KOPT-K1 (cell line): ENCODE results near the gene IL34.

Experiments
- H3K27ac ChIP-seq: fragments of 200-600 bp; sonication (generic); 2 replicates; pipeline ENCODE4 v1.5.1; 2016; ENCODE audit warnings: antibody characterized with exemption, mild to moderate bottlenecking, low read depth, low read length; ENCODE audit not compliant: poor library complexity, severe bottlenecking
- H3K36me3 ChIP-seq: fragments of 200-600 bp; sonication (generic); 2 replicates; pipeline ENCODE4 v1.5.1; 2017; ENCODE audit warnings: antibody characterized with exemption, mild to moderate bottlenecking, low read length, moderate library complexity; ENCODE audit not compliant: insufficient read depth
- H3K9me3 ChIP-seq: fragments of 200-600 bp; sonication (generic); 2 replicates; pipeline ENCODE4 v1.5.1; 2017; ENCODE audit warnings: antibody characterized with exemption, low read length, mild to moderate bottlenecking; ENCODE audit not compliant: insufficient read depth, poor library complexity, severe bottlenecking

Gene IL34

GRCh38 chr16:70676675-70677498, 30.5 kb downstream of the IL34 start:
- H3K36me3 ChIP-seq = peaks cover 18% of the 10 kb centered on the region; the same call in 1 of the 2 replicates
- H3K9me3 ChIP-seq = no peaks in the 10 kb centered on the region
- no peak overlapping the region for H3K27ac ChIP-seq

- Histone ChIP-seq H3K36me3 (peaks cover 18% of the 10 kb centered on the region; the same call in 1 of the 2 replicates), H3K9me3 (no peaks in the 10 kb centered on the region), H3K27ac (no peak overlapping the region)
Measured at GRCh38 chr16:70677499-70678120, 31.3 kb downstream of the IL34 start.

- peaks cover 18% of the 10 kb centered on the region; the same call in 1 of the 2 replicates for H3K36me3 ChIP-seq
- no peak overlapping the region for H3K27ac ChIP-seq
- no peaks in the 10 kb centered on the region for H3K9me3 ChIP-seq
Measured at GRCh38 chr16:70678121-70678897, 31.9 kb downstream of the IL34 start.

DNA sequence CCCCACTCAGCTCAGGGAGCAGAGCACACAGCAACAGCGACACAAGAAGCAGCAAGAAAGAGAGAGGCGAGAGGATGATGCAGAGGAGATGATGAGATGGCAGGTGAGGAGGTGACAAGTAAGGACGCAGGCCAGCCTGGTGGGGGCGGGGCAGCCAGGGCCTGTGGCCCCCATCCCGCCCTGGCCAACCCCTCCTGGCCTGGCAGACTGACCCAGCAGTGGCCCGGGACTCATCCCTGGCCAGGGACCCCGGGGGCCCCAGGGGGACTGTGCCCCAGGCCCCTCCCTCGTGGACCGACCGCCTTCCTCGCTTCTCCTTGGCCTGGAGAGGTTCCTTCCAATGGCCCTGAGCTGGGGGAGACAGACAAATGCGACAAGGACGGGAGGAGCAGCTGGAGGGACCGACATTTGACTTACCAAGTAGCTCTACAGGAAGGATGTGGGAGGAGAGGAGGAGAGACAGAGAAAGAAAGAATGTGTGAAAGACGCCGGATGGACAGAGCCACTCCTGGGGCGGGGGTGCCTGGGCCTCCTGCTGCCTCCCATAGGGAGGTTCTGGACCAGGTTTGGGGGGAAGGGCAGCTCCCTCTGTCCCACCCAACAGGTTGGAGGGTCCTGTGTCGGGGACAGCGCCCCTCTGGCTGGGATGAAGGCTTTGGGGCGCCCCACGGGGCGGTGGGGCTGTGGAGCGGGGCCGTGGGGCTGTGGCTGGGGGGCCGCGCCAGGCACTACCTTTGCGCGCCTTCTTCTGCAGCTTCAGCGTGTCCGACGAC, 32.7 kb downstream of the IL34 start:
- no peak overlapping the region for H3K27ac ChIP-seq
- H3K36me3 ChIP-seq = peaks cover 18% of the 10 kb centered on the region; the same call in 1 of the 2 replicates
- H3K9me3 ChIP-seq = no peaks in the 10 kb centered on the region

DNA sequence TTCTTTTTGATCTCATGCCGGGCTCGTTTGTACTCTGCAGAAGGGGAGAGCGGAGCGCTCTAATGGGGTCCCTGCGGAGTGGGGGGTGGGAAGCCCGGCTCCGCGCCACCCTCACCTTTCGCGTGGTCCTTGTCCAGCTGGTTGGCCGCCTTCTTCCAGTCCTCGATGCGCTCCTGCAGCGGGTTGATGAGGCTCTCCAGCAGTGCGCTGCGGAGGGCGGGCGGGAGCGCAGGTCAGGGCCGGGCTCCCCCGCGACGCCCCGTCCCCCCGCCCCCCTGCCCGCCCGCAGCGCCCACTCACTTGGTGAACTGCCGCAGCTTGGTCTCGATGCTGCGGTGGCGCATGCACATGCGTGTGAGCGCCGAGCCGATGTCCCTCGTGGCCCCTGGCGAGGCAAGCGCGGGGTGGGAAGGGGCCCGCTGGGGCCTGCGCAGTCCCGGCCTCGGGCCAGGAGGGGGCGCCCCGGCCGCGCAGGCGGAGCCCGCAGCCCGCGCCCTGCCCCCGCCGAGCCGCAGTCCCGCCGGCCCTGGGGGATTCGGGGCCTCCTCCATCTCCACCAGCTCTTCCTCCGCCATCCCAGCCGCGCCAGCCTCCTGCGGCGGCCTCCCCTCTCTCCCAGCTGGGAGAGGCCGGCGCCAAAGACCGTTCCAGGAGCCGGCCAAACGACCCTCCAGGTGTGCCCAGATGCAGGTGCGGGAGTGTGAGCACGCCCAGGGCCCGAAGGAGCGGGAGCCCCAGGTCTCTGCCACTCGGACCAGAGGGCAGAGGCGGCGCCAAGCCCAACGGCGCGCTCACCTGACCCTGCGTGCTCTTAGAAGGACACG, 33.5 kb downstream of the IL34 start:
- H3K27ac ChIP-seq = no peak overlapping the region
- H3K9me3 ChIP-seq = no peaks in the 10 kb centered on the region
- peaks cover 10% of the 10 kb centered on the region; the same call in 1 of the 2 replicates for H3K36me3 ChIP-seq

GRCh38 chr16:70680495-70681381, 34.4 kb downstream of the IL34 start:
- no peak overlapping the region for H3K27ac ChIP-seq
- no peaks in the 10 kb centered on the region for H3K9me3 ChIP-seq
- H3K36me3 ChIP-seq = peaks cover 9% of the 10 kb centered on the region; the same call in 1 of the 2 replicates

- H3K27ac ChIP-seq = no peak overlapping the region
- H3K9me3 ChIP-seq = no peaks in the 10 kb centered on the region
- peaks cover 1% of the 10 kb centered on the region; the same call in 1 of the 2 replicates for H3K36me3 ChIP-seq
Measured at GRCh38 chr16:70681382-70682238, 35.3 kb downstream of the IL34 start.

- H3K36me3 ChIP-seq = no peaks in the 10 kb centered on the region; the same call in 1 of the 2 replicates
- H3K27ac ChIP-seq = no peak overlapping the region
- no peaks in the 10 kb centered on the region for H3K9me3 ChIP-seq
Measured at GRCh38 chr16:70682239-70683145, 36.1 kb downstream of the IL34 start.

- Histone ChIP-seq H3K9me3 (no peaks in the 10 kb centered on the region), H3K36me3 (no peaks in the 10 kb centered on the region; the same call in 1 of the 2 replicates), H3K27ac (no peak overlapping the region)
Measured at GRCh38 chr16:70683146-70683944, 37.0 kb downstream of the IL34 start.

GRCh38 chr16:70684146-70685060, 38.0 kb downstream of the IL34 start:
- Histone ChIP-seq H3K9me3 (no peaks in the 10 kb centered on the region), H3K36me3 (no peaks in the 10 kb centered on the region), H3K27ac (no peak overlapping the region)
